ENCODE data around the gene MOK. TPM values are rescaled to one million over a fixed set of nuclear protein-coding genes. Genes with fewer than 3 reads are reported as not detected.
A peak's percentile ranks its signal among the peaks of the same experiment; 100 is the strongest.

The MOK gene
- total RNA-seq, 2 experiments from 2014 or later: 2.3 to 2.5 TPM

DNA sequence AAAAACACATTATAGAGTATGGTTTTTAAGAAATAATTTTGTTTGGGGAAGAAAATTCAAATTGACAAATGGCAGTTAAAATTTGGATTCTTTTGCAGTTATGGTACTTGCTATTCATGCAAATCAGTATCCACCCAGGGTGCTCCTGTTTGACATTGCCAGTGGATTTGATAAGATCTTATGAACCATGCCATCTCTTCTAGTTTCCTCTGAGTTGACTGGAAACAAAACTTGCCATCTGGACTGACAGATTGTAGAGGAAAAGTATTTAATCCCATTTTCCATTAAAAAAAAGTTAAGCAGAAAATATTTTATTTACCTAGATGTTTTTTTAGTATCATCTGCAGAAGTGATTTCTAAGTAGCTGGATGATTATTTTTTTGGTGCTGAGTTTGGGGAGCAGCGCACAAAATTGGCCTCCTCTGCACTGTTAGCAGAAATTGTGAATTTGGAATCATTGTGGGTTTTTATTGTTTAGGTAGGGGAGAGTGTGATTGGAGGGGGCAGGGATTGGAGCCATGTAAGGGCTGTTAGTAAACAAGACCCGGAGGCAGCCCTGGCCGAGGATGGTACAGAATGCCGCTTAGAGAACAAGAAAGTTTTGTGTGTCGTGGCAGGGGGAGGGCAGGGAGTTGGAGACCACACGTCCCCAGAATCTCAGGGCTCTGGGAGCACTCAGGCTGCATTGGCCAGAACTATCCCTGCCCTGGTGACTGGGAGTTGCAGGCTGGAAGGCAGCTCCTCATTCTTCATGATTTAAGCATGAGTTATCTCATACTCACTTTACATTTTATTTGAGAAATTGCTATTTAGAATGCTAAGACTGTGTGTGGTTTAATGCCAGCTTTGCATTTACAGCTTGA lies 108.7 kb downstream of the MOK start:
- Histone ChIP-seq H3K27ac (ENCODE audit: low read depth in 1 of 2, low read length in 2 of 2) (no peak overlapping the region), H3K9me3 (ENCODE audit: control insufficient read depth in 1 of 2, insufficient read depth in 1 of 2, low read length in 2 of 2) (no peaks in the 10 kb centered on the region), H3K4me1 (ENCODE audit: insufficient read depth, low read length) (peaks cover 26% of the 10 kb centered on the region), H3K4me3 (ENCODE audit: low read length) (no peak overlapping the region), H3K36me3 (ENCODE audit: insufficient read depth, low read length) (peaks cover 37% of the 10 kb centered on the region), H3K27me3 (ENCODE audit: control insufficient read depth in 1 of 2, insufficient read depth in 2 of 2, low read length in 2 of 2) (no peaks in the 10 kb centered on the region)
- no peaks in the 10 kb centered on the region for H3K27me3 Mint-ChIP-seq
- H3K27ac Mint-ChIP-seq: peak overlapping the region; percentile 74
- no peaks in the 10 kb centered on the region for H3K9me3 Mint-ChIP-seq
- ChIA-PET POLR2A (no interaction called here), CTCF (no interaction called here)
- H3K4me3 Mint-ChIP-seq: no peak overlapping the region
- TF ChIP-seq, protein P1, sequence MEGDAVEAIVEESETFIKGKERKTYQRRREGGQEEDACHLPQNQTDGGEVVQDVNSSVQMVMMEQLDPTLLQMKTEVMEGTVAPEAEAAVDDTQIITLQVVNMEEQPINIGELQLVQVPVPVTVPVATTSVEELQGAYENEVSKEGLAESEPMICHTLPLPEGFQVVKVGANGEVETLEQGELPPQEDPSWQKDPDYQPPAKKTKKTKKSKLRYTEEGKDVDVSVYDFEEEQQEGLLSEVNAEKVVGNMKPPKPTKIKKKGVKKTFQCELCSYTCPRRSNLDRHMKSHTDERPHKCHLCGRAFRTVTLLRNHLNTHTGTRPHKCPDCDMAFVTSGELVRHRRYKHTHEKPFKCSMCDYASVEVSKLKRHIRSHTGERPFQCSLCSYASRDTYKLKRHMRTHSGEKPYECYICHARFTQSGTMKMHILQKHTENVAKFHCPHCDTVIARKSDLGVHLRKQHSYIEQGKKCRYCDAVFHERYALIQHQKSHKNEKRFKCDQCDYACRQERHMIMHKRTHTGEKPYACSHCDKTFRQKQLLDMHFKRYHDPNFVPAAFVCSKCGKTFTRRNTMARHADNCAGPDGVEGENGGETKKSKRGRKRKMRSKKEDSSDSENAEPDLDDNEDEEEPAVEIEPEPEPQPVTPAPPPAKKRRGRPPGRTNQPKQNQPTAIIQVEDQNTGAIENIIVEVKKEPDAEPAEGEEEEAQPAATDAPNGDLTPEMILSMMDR (IDR thresholded peaks at IDR 0.05): no peak
- ATAC-seq (ENCODE audit: poor library complexity) (no peak), DNase-seq (no peak)
- intact Hi-C loops (cut with DNase I, micrococcal nuclease): no loop called here
- H3K4me1 Mint-ChIP-seq (ENCODE audit: low read depth): peaks cover 78% of the 10 kb centered on the region
- peaks cover 70% of the 10 kb centered on the region for H3K36me3 Mint-ChIP-seq (ENCODE audit: low read depth)

- ATAC-seq (ENCODE audit: poor library complexity): no peak
- Histone ChIP-seq H3K9me3 (ENCODE audit: control insufficient read depth in 1 of 2, insufficient read depth in 1 of 2, low read length in 2 of 2) (no peaks in the 10 kb centered on the region), H3K27ac (ENCODE audit: low read depth in 1 of 2, low read length in 2 of 2) (no peak overlapping the region), H3K4me1 (ENCODE audit: insufficient read depth, low read length) (peaks cover 21% of the 10 kb centered on the region), H3K4me3 (ENCODE audit: low read length) (no peak overlapping the region), H3K27me3 (ENCODE audit: control insufficient read depth in 1 of 2, insufficient read depth in 2 of 2, low read length in 2 of 2) (no peaks in the 10 kb centered on the region), H3K36me3 (ENCODE audit: insufficient read depth, low read length) (peaks cover 37% of the 10 kb centered on the region)
- Mint-ChIP-seq H3K9me3 (no peaks in the 10 kb centered on the region), H3K27ac (peak overlapping the region; percentile 22), H3K36me3 (ENCODE audit: low read depth) (peaks cover 61% of the 10 kb centered on the region), H3K4me3 (no peak overlapping the region), H3K4me1 (ENCODE audit: low read depth) (peaks cover 72% of the 10 kb centered on the region), H3K27me3 (no peaks in the 10 kb centered on the region)
- POLR2A ChIA-PET: no interaction called here
- no peak for DNase-seq
- TF ChIP-seq, protein P1 (IDR thresholded peaks at IDR 0.05): no peak
- intact Hi-C loops (cut with DNase I, micrococcal nuclease): no loop called here
- CTCF ChIA-PET: no interaction called here
Measured at GRCh38 chr14:102195446-102195845, 109.5 kb downstream of the MOK start.

DNA sequence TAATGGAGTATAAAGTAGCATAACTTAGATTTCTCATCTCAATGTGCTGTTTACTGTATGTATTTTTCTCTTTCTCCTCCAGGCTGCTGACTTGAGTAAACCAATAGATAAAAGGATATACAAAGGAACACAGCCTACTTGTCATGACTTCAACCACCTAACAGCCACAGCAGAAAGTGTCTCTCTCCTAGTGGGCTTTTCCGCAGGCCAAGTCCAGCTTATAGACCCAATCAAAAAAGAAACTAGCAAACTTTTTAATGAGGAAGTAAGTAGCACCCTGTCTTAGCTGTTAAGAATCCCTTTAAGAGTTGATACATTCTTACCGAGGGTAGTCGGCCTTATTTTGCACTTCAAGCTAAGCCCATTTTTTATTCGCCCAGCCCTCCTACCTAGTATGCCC lies 110.1 kb downstream of the MOK start:
- Histone ChIP-seq H3K9me3 (ENCODE audit: control insufficient read depth in 1 of 2, insufficient read depth in 1 of 2, low read length in 2 of 2) (no peaks in the 10 kb centered on the region), H3K27me3 (ENCODE audit: control insufficient read depth in 1 of 2, insufficient read depth in 2 of 2, low read length in 2 of 2) (no peaks in the 10 kb centered on the region), H3K36me3 (ENCODE audit: insufficient read depth, low read length) (peaks cover 37% of the 10 kb centered on the region), H3K27ac (ENCODE audit: low read depth in 1 of 2, low read length in 2 of 2) (no peak overlapping the region), H3K4me1 (ENCODE audit: insufficient read depth, low read length) (peaks cover 15% of the 10 kb centered on the region), H3K4me3 (ENCODE audit: low read length) (no peak overlapping the region)
- CTCF ChIA-PET: no interaction called here
- Mint-ChIP-seq H3K36me3 (ENCODE audit: low read depth) (peaks cover 58% of the 10 kb centered on the region), H3K27me3 (no peaks in the 10 kb centered on the region), H3K9me3 (no peaks in the 10 kb centered on the region), H3K4me1 (ENCODE audit: low read depth) (peaks cover 69% of the 10 kb centered on the region), H3K4me3 (no peak overlapping the region), H3K27ac (no peak overlapping the region)
- intact Hi-C loops (cut with DNase I, micrococcal nuclease): no loop called here
- TF ChIP-seq, protein P1 (IDR thresholded peaks at IDR 0.05): no peak
- POLR2A ChIA-PET: no interaction called here
- DNase-seq: no peak
- ATAC-seq (ENCODE audit: poor library complexity): no peak
